GM12878 (cell line): ENCODE measurements around the gene PRKG1.

Experiments used
- CHD2 ChIP-seq: IDR thresholded peaks from 2 replicates; pipeline ENCODE4 v1.6.1; 2011; ENCODE audit warnings: low read depth, low read length, improper control_type of control experiment, borderline replicate concordance
- CTCF ChIP-seq, 3 experiments: IDR thresholded peaks in 2 of 3; conservative IDR thresholded peaks in 1 of 3; 2 replicates each; pipeline ENCODE4 v1.5.1; 2011; ENCODE audit warnings: low read depth in 3 of 3, low read length in 3 of 3, mild to moderate bottlenecking in 3 of 3, control low read depth in 2 of 3, moderate library complexity in 2 of 3, inconsistent platforms in 1 of 3, mixed read lengths in 1 of 3; ENCODE audit not compliant: control insufficient read depth in 2 of 3, insufficient read depth in 1 of 3; ENCODE audit errors: extremely low read depth in 1 of 3
- EP300 ChIP-seq, 2 experiments: fragments of 150-350 bp in 1 of 2; IDR thresholded peaks; 2 replicates each; pipeline ENCODE4 v1.6.1; 2011 to 2012; ENCODE audit warnings: low read depth in 2 of 2, low read length in 2 of 2, borderline replicate concordance in 1 of 2, improper control_type of control experiment in 1 of 2, inconsistent platforms in 1 of 2; ENCODE audit not compliant: control insufficient read depth in 1 of 2
- NR2C2 ChIP-seq: IDR thresholded peaks from 2 replicates; pipeline ENCODE4 v1.6.1; 2011; ENCODE audit warnings: borderline replicate concordance, low read depth; ENCODE audit not compliant: control insufficient read depth, insufficient read length
- POLR2A ChIP-seq: IDR thresholded peaks from 2 replicates; pipeline ENCODE4 v1.6.1; 2011; ENCODE audit warnings: low read depth, mild to moderate bottlenecking, low read length
- SMAD5 ChIP-seq: IDR thresholded peaks from 2 replicates; pipeline ENCODE4 v1.6.1; 2016; ENCODE audit warnings: antibody characterized with exemption, low read depth
- ZNF384 ChIP-seq: IDR thresholded peaks from 2 replicates; pipeline ENCODE4 v1.6.1; 2012; ENCODE audit warnings: low read depth, mild to moderate bottlenecking, low read length, improper control_type of control experiment, borderline replicate concordance

GRCh38 chr10:51074238-51075028 lies at the start of gene PRKG1:
- TF ChIP-seq POLR2A (no peak), CHD2 (no peak), NR2C2 (no peak), CTCF (IDR thresholded peaks at IDR 0.05 in 2 of 3, conservative IDR thresholded peaks at IDR 0.05 in 1 of 3; ENCODE audit: control insufficient read depth in 2 of 3, extremely low read depth in 1 of 3, insufficient read depth in 1 of 3, low read depth in 3 of 3, low read length in 3 of 3) (no peak), SMAD5 (no peak), ZNF384 (no peak), EP300 (IDR thresholded peaks at IDR 0.05; ENCODE audit: borderline replicate concordance in 1 of 2, control insufficient read depth in 1 of 2, low read depth in 2 of 2, low read length in 2 of 2) (no peak)
